Lower lobe of right lung (tissue), 2 donors: ENCODE measurements around the gene C2CD4B. TPM values are rescaled to one million over a fixed set of nuclear protein-coding genes. Genes with fewer than 3 reads are reported as not detected.

Experiments used
- ATAC-seq, 2 donors: fragments of 200-7000 bp; cut with Tn5 transposase; one replicate each; pipeline ENCODE4 v1.9.1; 2020 to 2022; ENCODE audit warnings: mild to moderate bottlenecking in 2 of 2, moderate library complexity in 2 of 2
- DNase-seq: peaks from one replicate; pipeline ENCODE4 v3.0.0-alpha.2; 2020
- H3K27ac ChIP-seq: fragments of 200-600 bp; one replicate; pipeline ENCODE4 v1.8.0; 2022
- H3K27me3 ChIP-seq: fragments of 200-600 bp; one replicate; pipeline ENCODE4 v1.8.0; 2022; ENCODE audit warnings: low read depth
- H3K36me3 ChIP-seq: fragments of 200-600 bp; one replicate; pipeline ENCODE4 v1.8.0; 2022; ENCODE audit warnings: mild to moderate bottlenecking
- H3K4me1 ChIP-seq: fragments of 200-600 bp; one replicate; pipeline ENCODE4 v1.8.0; 2022
- H3K4me3 ChIP-seq: fragments of 200-600 bp; one replicate; pipeline ENCODE4 v1.8.0; 2022; ENCODE audit warnings: mild to moderate bottlenecking
- H3K9me3 ChIP-seq: fragments of 200-600 bp; one replicate; pipeline ENCODE4 v1.8.0; 2022
- CTCF ChIP-seq: fragments of 200-600 bp; IDR thresholded peaks from one replicate; pipeline ENCODE4 v1.8.0; 2022; ENCODE audit warnings: antibody characterized with exemption, mild to moderate bottlenecking
- intact Hi-C: fragments of 100-400 bp; cut with DNase I; formaldehyde crosslinking; loops from one replicate; pipeline ENCODE4 v1.11.0; 2022
- total RNA-seq: library from RNA; stranded (reverse); fragmentation: NEBNext Ultra II Directional; extraction: Animal tissue kit (Norgen Biotek cat#: 25700); gene quantifications from one replicate; pipeline ENCODE4 v1.2.1, GENCODE V29; 2021
- donor health status: DM: no; HTN: yes; CAD: no; lungs with severe emphysema.

C2CD4B gene
- total RNA-seq, 1 donor from 2014 or later, result 2.6 TPM

- no peak for TF ChIP-seq CTCF
- Histone ChIP-seq H3K27ac (no peak overlapping the region), H3K9me3 (no peaks in the 10 kb centered on the region), H3K4me3 (no peak overlapping the region), H3K4me1 (no peaks in the 10 kb centered on the region), H3K27me3 (no peaks in the 10 kb centered on the region), H3K36me3 (no peaks in the 10 kb centered on the region)
- DNase-seq (no peak), ATAC-seq (no peak)
- intact Hi-C loops, result no loop called here
Observed at GRCh38 chr15:62208884-62209283, 43.8 kb upstream of the C2CD4B start.

GRCh38 chr15:62208367-62208766 lies 43.3 kb upstream of the C2CD4B start:
- DNase-seq (no peak), ATAC-seq (no peak)
- Histone ChIP-seq H3K9me3 (no peaks in the 10 kb centered on the region), H3K4me1 (no peaks in the 10 kb centered on the region), H3K36me3 (no peaks in the 10 kb centered on the region), H3K27ac (no peak overlapping the region), H3K4me3 (no peak overlapping the region), H3K27me3 (no peaks in the 10 kb centered on the region)
- intact Hi-C loops, result no loop called here
- TF ChIP-seq CTCF, result no peak

DNA sequence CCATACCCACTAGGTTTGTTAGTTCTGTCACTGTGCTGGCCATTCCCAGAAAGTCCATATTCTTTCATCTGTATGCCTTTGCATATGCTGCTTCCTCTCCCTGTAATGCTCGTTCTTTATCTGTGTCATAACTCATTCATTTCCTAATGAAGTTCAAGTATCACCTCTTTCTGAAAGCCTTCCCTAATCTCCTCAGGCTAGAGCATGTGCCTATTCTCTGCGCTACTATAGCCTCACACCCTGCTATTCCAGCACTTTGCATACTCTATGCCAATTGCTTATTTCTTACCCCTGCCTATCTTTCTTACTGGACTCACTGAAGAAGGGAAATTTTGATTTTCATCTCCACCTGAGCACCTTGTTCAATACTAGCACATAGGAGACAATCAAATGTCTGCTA lies 25.6 kb upstream of the C2CD4B start:
- DNase-seq (no peak), ATAC-seq (no peak)
- intact Hi-C loops, result no loop called here
- no peaks in the 10 kb centered on the region for H3K9me3 ChIP-seq
- no peaks in the 10 kb centered on the region for H3K36me3 ChIP-seq
- H3K27me3 ChIP-seq, result no peaks in the 10 kb centered on the region
- no peak overlapping the region for H3K4me3 ChIP-seq
- no peaks in the 10 kb centered on the region for H3K4me1 ChIP-seq
- no peak overlapping the region for H3K27ac ChIP-seq
- no peak for TF ChIP-seq CTCF

GRCh38 chr15:62190274-62190673 lies 25.2 kb upstream of the C2CD4B start:
- Histone ChIP-seq H3K4me3 (no peak overlapping the region), H3K27ac (no peak overlapping the region), H3K9me3 (no peaks in the 10 kb centered on the region), H3K36me3 (no peaks in the 10 kb centered on the region), H3K27me3 (no peaks in the 10 kb centered on the region), H3K4me1 (no peaks in the 10 kb centered on the region)
- no peak for TF ChIP-seq CTCF
- DNase-seq, result no peak
- no peak for ATAC-seq
- intact Hi-C loops, result no loop called here

GRCh38 chr15:62188744-62189143 lies 23.7 kb upstream of the C2CD4B start:
- Histone ChIP-seq H3K27ac (no peak overlapping the region), H3K4me3 (no peak overlapping the region), H3K36me3 (no peaks in the 10 kb centered on the region), H3K27me3 (no peaks in the 10 kb centered on the region), H3K4me1 (no peaks in the 10 kb centered on the region), H3K9me3 (no peaks in the 10 kb centered on the region)
- no peak for DNase-seq
- intact Hi-C loops, result no loop called here
- TF ChIP-seq CTCF, result no peak
- no peak for ATAC-seq

- H3K36me3 ChIP-seq, result no peaks in the 10 kb centered on the region
- no peak for TF ChIP-seq CTCF
- H3K4me3 ChIP-seq, result no peak overlapping the region
- intact Hi-C loops, result no loop called here
- no peak for ATAC-seq
- H3K27ac ChIP-seq, result no peak overlapping the region
- H3K27me3 ChIP-seq, result no peaks in the 10 kb centered on the region
- no peaks in the 10 kb centered on the region for H3K9me3 ChIP-seq
- no peaks in the 10 kb centered on the region for H3K4me1 ChIP-seq
- no peak for DNase-seq
Observed at GRCh38 chr15:62187910-62188309, 22.8 kb upstream of the C2CD4B start.
